GM20000 (cell line): ENCODE measurements around the gene MAGI2.

ENCODE experiments used
- DNase-seq: peaks from one replicate; pipeline ENCODE4 v3.0.0; 2012; ENCODE audit warnings: low spot score
- TF ChIP-seq, protein P1 (sequence below): IDR thresholded peaks from 2 replicates; pipeline ENCODE4 v1.5.1; 2012; ENCODE audit warnings: mild to moderate bottlenecking, control low read depth; ENCODE audit errors: extremely low read depth, missing control alignments

The MAGI2 gene

DNA sequence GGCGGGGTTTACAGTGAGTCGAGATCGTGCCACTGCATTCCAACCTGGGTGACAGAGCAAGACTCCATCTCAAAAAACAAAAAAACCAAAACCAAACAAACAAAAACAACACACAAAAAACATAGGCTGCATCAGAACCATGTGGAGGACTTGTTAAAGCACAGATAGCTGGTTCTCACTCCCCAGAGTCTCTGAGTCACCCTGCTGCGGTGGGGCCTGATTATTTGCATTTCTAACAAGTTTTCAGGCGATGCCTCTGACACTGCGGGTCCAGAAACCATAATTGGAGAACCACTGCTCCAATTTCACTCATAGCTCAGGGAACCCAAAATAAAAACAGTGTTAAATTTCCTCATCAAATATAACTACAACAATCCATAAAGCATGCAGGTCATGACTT is 816.7 kb downstream of the MAGI2 start:
- TF ChIP-seq, protein P1, sequence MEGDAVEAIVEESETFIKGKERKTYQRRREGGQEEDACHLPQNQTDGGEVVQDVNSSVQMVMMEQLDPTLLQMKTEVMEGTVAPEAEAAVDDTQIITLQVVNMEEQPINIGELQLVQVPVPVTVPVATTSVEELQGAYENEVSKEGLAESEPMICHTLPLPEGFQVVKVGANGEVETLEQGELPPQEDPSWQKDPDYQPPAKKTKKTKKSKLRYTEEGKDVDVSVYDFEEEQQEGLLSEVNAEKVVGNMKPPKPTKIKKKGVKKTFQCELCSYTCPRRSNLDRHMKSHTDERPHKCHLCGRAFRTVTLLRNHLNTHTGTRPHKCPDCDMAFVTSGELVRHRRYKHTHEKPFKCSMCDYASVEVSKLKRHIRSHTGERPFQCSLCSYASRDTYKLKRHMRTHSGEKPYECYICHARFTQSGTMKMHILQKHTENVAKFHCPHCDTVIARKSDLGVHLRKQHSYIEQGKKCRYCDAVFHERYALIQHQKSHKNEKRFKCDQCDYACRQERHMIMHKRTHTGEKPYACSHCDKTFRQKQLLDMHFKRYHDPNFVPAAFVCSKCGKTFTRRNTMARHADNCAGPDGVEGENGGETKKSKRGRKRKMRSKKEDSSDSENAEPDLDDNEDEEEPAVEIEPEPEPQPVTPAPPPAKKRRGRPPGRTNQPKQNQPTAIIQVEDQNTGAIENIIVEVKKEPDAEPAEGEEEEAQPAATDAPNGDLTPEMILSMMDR: no peak
- DNase-seq: no peak

DNA sequence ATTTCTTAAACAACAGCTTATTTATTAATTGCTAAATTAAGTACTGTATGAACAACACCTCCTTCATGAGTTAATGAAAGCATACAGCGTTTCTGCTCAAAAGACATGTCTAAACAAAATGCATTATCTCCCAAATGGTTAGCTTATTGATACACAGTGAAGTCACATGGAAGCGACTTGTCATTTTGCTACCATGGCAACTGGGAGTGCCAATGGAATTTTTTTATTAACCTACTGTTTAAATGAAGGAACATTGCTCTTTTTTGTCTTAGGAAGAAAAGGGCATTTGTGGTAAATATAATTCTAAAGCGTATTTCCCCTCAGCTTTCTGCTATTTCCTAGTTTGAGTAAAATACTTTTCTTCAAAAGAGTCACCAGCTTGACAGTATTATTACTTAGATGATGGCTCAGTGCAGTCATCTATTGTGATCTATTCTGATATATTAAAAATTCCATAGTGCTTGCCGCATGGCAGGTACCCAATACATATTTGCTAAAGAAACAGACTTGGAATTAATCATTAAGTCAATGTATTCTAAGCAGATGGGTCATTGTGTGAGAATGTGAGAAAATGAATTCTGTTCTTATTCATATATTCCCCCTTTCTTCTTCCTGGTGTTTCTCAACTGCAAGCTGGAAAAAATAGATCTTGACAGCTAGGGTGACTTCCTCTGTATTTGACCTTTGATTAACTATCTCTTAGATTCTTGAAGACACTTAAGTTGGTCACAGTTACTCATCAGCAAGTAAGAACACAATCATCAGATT is 818.3 kb downstream of the MAGI2 start:
- TF ChIP-seq, protein P1: no peak
- no peak for DNase-seq

DNA sequence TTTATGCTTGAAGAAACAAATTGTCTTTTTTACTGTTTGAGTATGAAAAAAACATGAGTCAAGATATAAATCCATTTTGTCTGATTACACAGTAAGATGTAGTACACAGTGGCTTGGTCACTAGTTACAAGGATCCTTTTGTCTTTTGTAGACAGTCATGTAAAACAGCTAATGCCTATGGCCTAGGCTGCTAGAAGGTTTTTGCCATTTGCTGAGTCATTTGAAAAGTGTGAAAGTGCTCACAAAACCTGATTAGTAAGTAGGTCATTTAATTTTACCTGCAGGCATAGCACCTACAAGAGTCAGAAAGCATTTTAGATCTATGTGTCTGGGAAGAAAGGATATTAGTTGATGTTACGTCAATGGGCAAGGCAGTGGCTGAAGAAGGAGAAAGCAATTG is 819.4 kb downstream of the MAGI2 start:
- TF ChIP-seq, protein P1: no peak
- DNase-seq: no peak

DNA sequence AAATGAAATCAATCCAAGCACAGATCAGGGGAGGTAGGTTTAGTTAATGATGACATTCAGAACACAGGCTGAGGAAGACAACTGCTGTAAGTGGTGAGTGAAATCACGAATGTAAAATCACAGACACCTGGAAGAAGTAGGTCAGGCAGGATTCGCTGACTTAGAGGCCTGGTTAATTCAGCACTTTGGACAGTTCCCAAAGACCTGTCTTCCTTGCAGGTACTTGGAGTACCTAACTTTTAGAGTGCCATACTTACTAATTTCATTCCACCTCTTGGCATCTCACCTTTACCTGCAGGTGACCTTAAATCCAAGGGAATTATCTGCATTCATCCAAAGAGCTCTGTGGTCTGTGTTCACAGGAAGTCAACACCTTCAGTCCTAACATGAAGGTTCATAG is 832.5 kb downstream of the MAGI2 start:
- no peak for DNase-seq
- TF ChIP-seq, protein P1: no peak

DNA sequence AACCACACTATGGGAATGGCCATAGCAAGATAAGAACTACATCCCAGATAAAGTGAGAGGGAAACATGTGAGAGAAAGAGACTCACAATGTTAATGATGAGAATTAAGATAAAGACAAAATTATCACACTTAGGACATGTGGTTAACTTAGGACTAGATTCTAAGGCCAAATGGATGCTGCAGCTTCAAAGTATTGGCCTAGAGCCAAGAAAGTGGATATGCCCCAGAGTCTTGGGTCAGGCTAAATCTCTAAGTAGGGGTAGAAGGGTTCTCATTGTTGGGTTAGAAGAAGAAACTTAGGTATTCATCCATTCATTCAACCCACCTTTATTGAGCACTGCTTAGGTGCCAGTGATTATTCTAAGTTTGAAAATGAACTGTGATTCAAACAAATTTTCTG is 836.9 kb downstream of the MAGI2 start:
- TF ChIP-seq, protein P1: no peak
- no peak for DNase-seq

DNA sequence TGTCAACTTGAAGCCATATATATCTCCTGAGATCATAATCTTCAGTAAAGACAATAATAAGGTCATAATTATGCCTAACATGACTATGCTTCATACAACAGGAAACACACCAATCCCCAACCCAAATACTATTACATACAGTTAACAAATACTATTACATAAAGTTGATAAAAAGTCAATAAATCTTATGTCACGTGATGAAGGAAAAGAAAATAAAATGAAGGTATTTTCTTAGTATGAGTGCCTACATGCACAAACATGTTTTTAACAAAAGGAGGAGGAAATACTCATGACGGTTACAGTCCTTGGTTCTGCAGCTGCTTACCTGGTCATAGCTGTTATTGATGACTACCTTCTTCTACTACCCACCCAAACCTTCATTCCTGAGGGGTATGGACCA is 844.2 kb downstream of the MAGI2 start:
- DNase-seq: no peak
- TF ChIP-seq, protein P1: no peak

DNA sequence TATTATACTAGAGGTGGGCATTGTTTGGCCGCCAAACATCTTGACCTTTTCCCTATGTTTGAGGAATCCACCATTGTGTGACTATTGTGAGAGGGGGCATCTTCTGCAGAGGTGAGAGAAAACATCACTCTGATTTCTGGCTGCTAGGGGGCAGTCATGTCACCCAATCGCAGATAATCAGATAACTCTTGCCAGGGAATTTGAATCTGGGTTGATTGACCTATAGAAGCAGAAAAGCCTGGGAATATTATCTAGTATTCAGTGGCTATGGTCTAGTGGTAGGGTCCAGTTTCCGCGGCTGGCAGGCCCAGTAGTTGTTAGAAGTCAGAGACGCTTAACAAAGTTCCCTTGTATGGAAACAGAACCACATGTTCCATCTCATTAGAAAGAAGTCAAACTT is 846.4 kb downstream of the MAGI2 start:
- no peak for DNase-seq
- TF ChIP-seq, protein P1: no peak
